ENCODE data around the gene OR52L1.

OR52L1 gene

DNA sequence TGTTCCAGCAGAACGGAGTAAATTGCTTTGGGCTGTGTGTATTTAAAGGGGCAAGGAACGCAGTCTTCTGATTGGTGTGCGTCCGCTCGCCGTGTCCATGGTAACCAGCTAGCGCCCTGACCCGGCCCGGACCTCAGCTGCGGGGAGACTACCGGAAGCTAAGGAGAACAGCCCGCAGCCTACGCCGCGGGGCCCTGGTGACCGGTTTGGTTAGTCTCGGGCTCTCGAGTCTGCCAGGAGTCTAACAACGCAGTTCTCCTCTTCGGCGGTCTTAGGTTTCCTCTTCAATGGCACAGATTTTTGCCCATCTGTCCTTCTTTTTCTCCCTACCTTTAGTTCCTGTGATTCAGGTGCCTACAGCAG is 48.2 kb downstream of the OR52L1 start:
- peak; percentile 82 for DNase-seq

DNA sequence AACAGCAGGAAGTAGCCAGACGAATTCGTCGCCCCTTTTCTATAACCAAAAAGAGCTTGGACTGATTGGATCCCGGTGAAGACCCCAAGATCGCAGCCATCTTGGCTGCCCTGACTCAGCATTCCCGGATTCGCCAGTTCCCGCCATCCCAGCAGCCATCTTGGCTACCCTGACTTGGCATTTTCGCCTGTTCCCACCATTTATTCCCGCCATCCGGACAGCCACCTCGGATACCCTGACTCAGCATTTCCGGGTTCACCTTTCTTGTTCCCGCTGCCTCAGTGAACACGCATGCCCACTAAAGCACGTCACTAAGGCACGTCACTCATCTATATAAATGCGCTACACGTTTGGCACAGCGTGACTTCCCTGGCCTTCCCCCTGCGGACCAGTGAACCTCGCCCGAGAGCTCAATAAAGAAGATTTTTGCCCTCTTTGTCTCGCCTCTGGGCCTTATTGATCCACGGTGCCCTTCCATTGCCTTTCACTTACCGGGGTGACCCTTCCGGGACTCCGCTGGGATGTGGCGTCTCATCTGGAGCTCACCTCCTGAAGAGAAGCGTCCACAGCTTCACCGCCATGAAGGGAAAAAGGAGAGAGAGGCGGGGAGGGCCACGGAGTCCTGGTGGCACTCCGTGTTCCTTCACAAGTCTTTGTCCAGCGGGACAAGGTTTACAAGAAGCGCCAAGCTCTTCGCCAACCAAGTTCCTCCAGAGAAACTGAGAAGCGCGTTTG is 48.8 kb downstream of the OR52L1 start:
- peak; percentile 67 for DNase-seq

Data from NCI-H2227 treated with DMSO at 0.1 percent for 48 hours (cell line).